HL-60 (cell line): ENCODE results near the gene SPATA16.
"Not testable (repeated sequence)": the region's sequence is repeated elsewhere in the genome, so short reads cannot be mapped to it uniquely, and the experiment has no call there.

ENCODE experiments used
- DNase-seq, 2 experiments: peaks; one replicate each; pipeline ENCODE4 v3.0.0-alpha.2; 2010 to 2020; ENCODE audit warnings: low read depth in 1 of 2, low spot score in 1 of 2
- H3K27ac ChIP-seq: fragments of 250-450 bp; sonication (Bioruptor Pico); replicated peaks from 2 replicates; pipeline ENCODE4 v1.5.1; 2020; ENCODE audit warnings: mild to moderate bottlenecking, moderate library complexity
- H3K27me3 ChIP-seq: fragments of 250-450 bp; sonication (Bioruptor Pico); 2 replicates; pipeline ENCODE4 v1.5.1; 2021; ENCODE audit warnings: mild to moderate bottlenecking, moderate library complexity; ENCODE audit not compliant: insufficient read depth, poor library complexity, severe bottlenecking
- H3K4me3 ChIP-seq: replicated peaks from 2 replicates; pipeline ENCODE4 v1.5.1; 2011; ENCODE audit warnings: mild to moderate bottlenecking, control low read depth, low read length; ENCODE audit not compliant: insufficient read depth
- CTCF ChIP-seq: IDR thresholded peaks from one replicate; pipeline ENCODE4 v1.5.1; 2011; ENCODE audit warnings: low read length, control low read depth, inconsistent platforms; ENCODE audit not compliant: insufficient read depth
- GABPA ChIP-seq: IDR thresholded peaks from 2 replicates; pipeline ENCODE4 v1.6.1; 2012; ENCODE audit warnings: low read depth
- POLR2AphosphoS5 ChIP-seq: IDR thresholded peaks from 2 replicates; pipeline ENCODE4 v1.6.1; 2012; ENCODE audit warnings: low read depth
- REST ChIP-seq: IDR thresholded peaks from 2 replicates; pipeline ENCODE4 v1.6.1; 2012; ENCODE audit warnings: low read depth; ENCODE audit not compliant: insufficient replicate concordance
- SPI1 ChIP-seq: IDR thresholded peaks from 2 replicates; pipeline ENCODE4 v1.6.1; 2012; ENCODE audit warnings: low read depth, mild to moderate bottlenecking, borderline replicate concordance

The SPATA16 gene

GRCh38 chr3:172869368-172869771 is 271.7 kb downstream of the SPATA16 start:
- TF ChIP-seq CTCF (no peak), SPI1 (no peak), POLR2AphosphoS5 (no peak), REST (no peak), GABPA (no peak)
- no peak overlapping the region for H3K4me3 ChIP-seq
- no peak overlapping the region for H3K27ac ChIP-seq
- H3K27me3 ChIP-seq: peaks cover 7% of the 10 kb centered on the region
- no peak for DNase-seq

GRCh38 chr3:172868582-172869200 is 272.3 kb downstream of the SPATA16 start:
- DNase-seq: no peak
- peaks cover 5% of the 10 kb centered on the region for H3K27me3 ChIP-seq
- no peak for TF ChIP-seq GABPA
- TF ChIP-seq CTCF: no peak
- TF ChIP-seq POLR2AphosphoS5: no peak
- no peak for TF ChIP-seq REST
- no peak for TF ChIP-seq SPI1
- no peak overlapping the region for H3K27ac ChIP-seq
- no peak overlapping the region for H3K4me3 ChIP-seq

- H3K27ac ChIP-seq, H3K4me3 ChIP-seq, DNase-seq: not testable (repeated sequence)
Measured at GRCh38 chr3:172866726-172867350, 274.2 kb downstream of the SPATA16 start.

GRCh38 chr3:172859041-172859440 is 282.0 kb downstream of the SPATA16 start:
- TF ChIP-seq POLR2AphosphoS5 (no peak), REST (no peak), GABPA (no peak)
- no peak overlapping the region for H3K27ac ChIP-seq
- H3K27me3 ChIP-seq: no peaks in the 10 kb centered on the region
- no peak overlapping the region for H3K4me3 ChIP-seq
- no peak for DNase-seq

More at GRCh38 chr3:172866726-172867350, 274.2 kb downstream of the SPATA16 start:
- H3K27me3 ChIP-seq: not testable (repeated sequence)
